PC-3 (cell line): ENCODE data around the gene TMEM243. TPM values are rescaled to one million over a fixed set of nuclear protein-coding genes. Genes with fewer than 3 reads are reported as not detected.

Experiments used
- ATAC-seq: fragments of 200-7000 bp; cut with Tn5 transposase; 2 replicates; pipeline ENCODE4 v1.9.1; 2020; ENCODE audit warnings: mild to moderate bottlenecking, moderate library complexity
- BruUV-seq: library from RNA; stranded (reverse); fragments of 400-500 nt; replicated peaks from 2 replicates; lab custom pipeline; 2021; lab: Mats Ljungman, UMichigan
- CTCF ChIA-PET: fragments of 300-600 bp; sonication (Branson Sonifier 250); formaldehyde crosslinking; loops from one replicate; lab custom pipeline; 2022; ENCODE audit warnings: antibody characterized with exemption; lab: Charles Lee
- POLR2A ChIA-PET: fragments of 300-600 bp; sonication (Branson Sonifier 250); formaldehyde crosslinking; loops from one replicate; lab custom pipeline; 2022; ENCODE audit warnings: antibody characterized with exemption; ENCODE audit not compliant: unreplicated experiment; lab: Charles Lee
- DNase-seq: peaks from one replicate; pipeline ENCODE4 v3.0.0-alpha.2; 2015
- H2AFZ ChIP-seq: fragments of 300-600 bp; sonication (generic); 2 replicates; pipeline ENCODE4 v1.6.0; 2016; ENCODE audit warnings: antibody characterized with exemption, low read length
- H3F3A ChIP-seq: fragments of 300-600 bp; sonication (generic); one replicate; pipeline ENCODE4 v1.6.0; 2017; ENCODE audit warnings: antibody characterized with exemption, low read length, control low read depth, mild to moderate bottlenecking; ENCODE audit not compliant: unreplicated experiment
- H3K27ac ChIP-seq: fragments of 300-600 bp; sonication (generic); 2 replicates; pipeline ENCODE4 v1.5.1; 2016; ENCODE audit warnings: mild to moderate bottlenecking, low read length
- H3K27me3 ChIP-seq: fragments of 300-600 bp; sonication (generic); 2 replicates; pipeline ENCODE4 v1.6.1; 2016; ENCODE audit warnings: low read length, mixed read lengths
- H3K36me3 ChIP-seq: fragments of 300-600 bp; sonication (generic); 2 replicates; pipeline ENCODE4 v1.6.1; 2016; ENCODE audit warnings: low read depth, mixed run types, low read length, mixed read lengths
- H3K4me1 ChIP-seq: fragments of 300-600 bp; sonication (generic); 2 replicates; pipeline ENCODE4 v1.5.1; 2016; ENCODE audit warnings: low read length; ENCODE audit not compliant: insufficient read depth
- H3K4me2 ChIP-seq: fragments of 300-600 bp; sonication (generic); 2 replicates; pipeline ENCODE4 v1.6.0; 2016; ENCODE audit warnings: low read length
- H3K4me3 ChIP-seq: fragments of 300-600 bp; sonication (generic); 2 replicates; pipeline ENCODE4 v1.5.1; 2016; ENCODE audit warnings: mild to moderate bottlenecking, low read length, mixed read lengths
- H3K79me2 ChIP-seq: fragments of 300-600 bp; sonication (generic); 2 replicates; pipeline ENCODE4 v1.6.1; 2017; ENCODE audit warnings: low read length, mixed read lengths
- H3K9ac ChIP-seq: fragments of 300-600 bp; sonication (generic); 2 replicates; pipeline ENCODE4 v1.6.0; 2016; ENCODE audit warnings: mild to moderate bottlenecking, low read length
- H3K9me2 ChIP-seq: fragments of 300-600 bp; sonication (generic); replicated peaks from 2 replicates; pipeline ENCODE4 v1.6.1; 2016; ENCODE audit warnings: mixed run types, low read length, mixed read lengths
- H3K9me3 ChIP-seq: fragments of 300-600 bp; sonication (generic); 2 replicates; pipeline ENCODE4 v1.6.1; 2016; ENCODE audit warnings: low read length, mixed read lengths
- H4K20me1 ChIP-seq: fragments of 300-600 bp; sonication (generic); 2 replicates; pipeline ENCODE4 v1.6.1; 2016; ENCODE audit warnings: low read length, mixed read lengths
- CTCF ChIP-seq: fragments of 300-600 bp; sonication (generic); conservative IDR thresholded peaks from 2 replicates; pipeline ENCODE4 v1.5.1; 2017; ENCODE audit warnings: antibody characterized with exemption, low read depth, mild to moderate bottlenecking, low read length
- EZH2 ChIP-seq: fragments of 300-600 bp; sonication (generic); IDR thresholded peaks from one replicate; pipeline ENCODE4 v1.6.1; 2017; ENCODE audit warnings: antibody characterized with exemption, mild to moderate bottlenecking, low read length; ENCODE audit not compliant: unreplicated experiment
- EZH2phosphoT487 ChIP-seq: fragments of 300-600 bp; sonication (generic); IDR thresholded peaks from 2 replicates; pipeline ENCODE4 v1.6.1; 2018; ENCODE audit warnings: mild to moderate bottlenecking, antibody characterized with exemption, low read length, borderline replicate concordance
- intact Hi-C: fragments of 100-400 bp; cut with micrococcal nuclease; formaldehyde crosslinking; loops from 2 replicates; pipeline ENCODE4 v1.9.0; 2023
- total RNA-seq: library from RNA; depleted of rRNA; stranded (reverse); fragments of >200 nt; gene quantifications from 2 replicates; pipeline ENCODE4 v1.2.3, GENCODE V29; 2014

Gene TMEM243
- total RNA-seq, 1 experiment from 2014 or later, result 16.6 TPM

- no peaks in the 10 kb centered on the region for H4K20me1 ChIP-seq
- no peaks in the 10 kb centered on the region for H3F3A ChIP-seq
- H2AFZ ChIP-seq, result no peak overlapping the region
- intact Hi-C loops, result no loop called here
- no peaks in the 10 kb centered on the region for H3K27me3 ChIP-seq
- no peaks in the 10 kb centered on the region for H3K9me3 ChIP-seq
- ATAC-seq, result no peak
- TF ChIP-seq EZH2phosphoT487, result no peak
- TF ChIP-seq EZH2, result no peak
- no peak for TF ChIP-seq CTCF
- H3K9me2 ChIP-seq, result no peaks in the 10 kb centered on the region
- BruUV-seq, result no TSS peak
- H3K9ac ChIP-seq, result no peak overlapping the region
- H3K36me3 ChIP-seq, result peaks cover 59% of the 10 kb centered on the region
- no peak overlapping the region for H3K27ac ChIP-seq
- no peak overlapping the region for H3K4me2 ChIP-seq
- no peak overlapping the region for H3K4me3 ChIP-seq
- no peak for DNase-seq
- ChIA-PET POLR2A (no interaction called here), CTCF (no interaction called here)
- no peaks in the 10 kb centered on the region for H3K79me2 ChIP-seq
- no peaks in the 10 kb centered on the region for H3K4me1 ChIP-seq
Observed at GRCh38 chr7:87178320-87178719, 41.2 kb downstream of the TMEM243 start.

- POLR2A ChIA-PET, result interaction anchor here (0.7 kb wide), 1 partner anchor 21 kb away, joined by 3 read pairs; the partner anchor contains the start of gene DMTF1
- H3K36me3 ChIP-seq, result peaks cover 55% of the 10 kb centered on the region
- H3K4me2 ChIP-seq, result no peak overlapping the region
- H3K9ac ChIP-seq, result no peak overlapping the region
- no TSS peak for BruUV-seq
- DNase-seq (no peak), ATAC-seq (no peak)
- CTCF ChIA-PET, result no interaction called here
- TF ChIP-seq EZH2phosphoT487 (no peak), CTCF (no peak), EZH2 (no peak)
- no peak overlapping the region for H3K4me3 ChIP-seq
- H3K79me2 ChIP-seq, result no peaks in the 10 kb centered on the region
- intact Hi-C loops, result no loop called here
- no peaks in the 10 kb centered on the region for H4K20me1 ChIP-seq
- no peaks in the 10 kb centered on the region for H3K9me2 ChIP-seq
- H3K27ac ChIP-seq, result no peak overlapping the region
- H2AFZ ChIP-seq, result no peak overlapping the region
- no peaks in the 10 kb centered on the region for H3K9me3 ChIP-seq
- no peaks in the 10 kb centered on the region for H3K27me3 ChIP-seq
- no peaks in the 10 kb centered on the region for H3F3A ChIP-seq
- H3K4me1 ChIP-seq, result no peaks in the 10 kb centered on the region
Observed at GRCh38 chr7:87173471-87173870, 46.1 kb downstream of the TMEM243 start.

GRCh38 chr7:87171282-87171934 is 48.1 kb downstream of the TMEM243 start:
- no peaks in the 10 kb centered on the region for H3K27me3 ChIP-seq
- BruUV-seq, result no TSS peak
- H3F3A ChIP-seq, result no peaks in the 10 kb centered on the region
- H3K79me2 ChIP-seq, result no peaks in the 10 kb centered on the region
- no peak for ATAC-seq
- CTCF ChIA-PET, result no interaction called here
- no peak overlapping the region for H3K4me3 ChIP-seq
- H3K9ac ChIP-seq, result no peak overlapping the region
- no peaks in the 10 kb centered on the region for H3K4me1 ChIP-seq
- no peak for TF ChIP-seq CTCF
- TF ChIP-seq EZH2, result no peak
- no peak for TF ChIP-seq EZH2phosphoT487
- POLR2A ChIA-PET, result interaction anchor here (0.5 kb wide), 1 partner anchor 15 kb away, joined by 3 read pairs; no protein-coding TSS in a partner anchor
- H3K36me3 ChIP-seq, result peaks cover 68% of the 10 kb centered on the region
- H3K4me2 ChIP-seq, result no peak overlapping the region
- no peak overlapping the region for H3K27ac ChIP-seq
- no peak overlapping the region for H2AFZ ChIP-seq
- no peak for DNase-seq
- no peaks in the 10 kb centered on the region for H3K9me3 ChIP-seq
- intact Hi-C loops, result no loop called here
- no peaks in the 10 kb centered on the region for H4K20me1 ChIP-seq
- H3K9me2 ChIP-seq, result no peaks in the 10 kb centered on the region
